ENCODE data around the gene STK4. TPM values are rescaled to one million over a fixed set of nuclear protein-coding genes. Genes with fewer than 3 reads are reported as not detected.

Gene STK4
- total RNA-seq, 1 experiment from 2014 or later: 41.2 TPM

- TF ChIP-seq, protein P1, sequence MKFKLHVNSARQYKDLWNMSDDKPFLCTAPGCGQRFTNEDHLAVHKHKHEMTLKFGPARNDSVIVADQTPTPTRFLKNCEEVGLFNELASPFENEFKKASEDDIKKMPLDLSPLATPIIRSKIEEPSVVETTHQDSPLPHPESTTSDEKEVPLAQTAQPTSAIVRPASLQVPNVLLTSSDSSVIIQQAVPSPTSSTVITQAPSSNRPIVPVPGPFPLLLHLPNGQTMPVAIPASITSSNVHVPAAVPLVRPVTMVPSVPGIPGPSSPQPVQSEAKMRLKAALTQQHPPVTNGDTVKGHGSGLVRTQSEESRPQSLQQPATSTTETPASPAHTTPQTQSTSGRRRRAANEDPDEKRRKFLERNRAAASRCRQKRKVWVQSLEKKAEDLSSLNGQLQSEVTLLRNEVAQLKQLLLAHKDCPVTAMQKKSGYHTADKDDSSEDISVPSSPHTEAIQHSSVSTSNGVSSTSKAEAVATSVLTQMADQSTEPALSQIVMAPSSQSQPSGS (CRISPR knock-in tag; IDR thresholded peaks at IDR 0.05; ENCODE audit: borderline replicate concordance, low read depth): no peak
- TF ChIP-seq MYBL2 (CRISPR knock-in tag; IDR thresholded peaks at IDR 0.05): no peak
- TF ChIP-seq ZNF396 (CRISPR knock-in tag; IDR thresholded peaks at IDR 0.05; ENCODE audit: borderline replicate concordance): no peak
- TF ChIP-seq NFE2L1 (CRISPR knock-in tag; IDR thresholded peaks at IDR 0.05): no peak
- TF ChIP-seq FOXK1 (CRISPR knock-in tag; IDR thresholded peaks at IDR 0.05): no peak
- TF ChIP-seq FOXP1 (CRISPR knock-in tag; IDR thresholded peaks at IDR 0.05; ENCODE audit: borderline replicate concordance): no peak
- no peak for TF ChIP-seq IRF1 (CRISPR knock-in tag; IDR thresholded peaks at IDR 0.05)
Observed at GRCh38 chr20:45038745-45039474, 72.6 kb downstream of the STK4 start (continued).

DNA sequence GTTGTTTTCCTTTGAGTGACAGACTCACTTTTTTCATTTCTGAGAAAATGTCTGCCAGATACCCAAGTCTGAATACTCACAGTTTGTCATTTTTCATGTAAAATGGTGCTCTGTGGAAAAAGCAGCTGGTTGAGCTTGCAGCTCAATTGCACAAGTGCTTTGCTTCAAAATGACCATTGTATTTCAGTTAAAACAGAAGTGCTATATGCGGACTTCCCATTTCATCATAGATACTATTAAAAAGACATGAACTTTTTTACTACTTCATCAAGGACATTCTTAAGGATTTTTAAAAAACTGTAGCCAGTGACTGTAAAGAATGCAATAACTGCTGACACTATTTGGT is 73.1 kb downstream of the STK4 start:
- Mint-ChIP-seq H3K4me3 (no peak overlapping the region), H3K36me3 (peaks cover 27% of the 10 kb centered on the region), H3K9me3 (peaks cover 20% of the 10 kb centered on the region), H3K27me3 (ENCODE audit: low read depth) (no peaks in the 10 kb centered on the region), H3K4me1 (peaks cover 60% of the 10 kb centered on the region), H3K27ac (no peak overlapping the region)
- TF ChIP-seq TCF7 (CRISPR knock-in tag; IDR thresholded peaks at IDR 0.05; ENCODE audit: low read depth) (no peak), ZNF396 (CRISPR knock-in tag; IDR thresholded peaks at IDR 0.05; ENCODE audit: borderline replicate concordance) (no peak), TEAD1 (CRISPR knock-in tag; IDR thresholded peaks at IDR 0.05) (no peak), ELF4 (CRISPR knock-in tag; IDR thresholded peaks at IDR 0.05; ENCODE audit: low read depth) (no peak), FOXP1 (CRISPR knock-in tag; IDR thresholded peaks at IDR 0.05; ENCODE audit: borderline replicate concordance) (no peak), NR2C2 (CRISPR knock-in tag; IDR thresholded peaks at IDR 0.05) (no peak), TEAD4 (CRISPR knock-in tag; IDR thresholded peaks at IDR 0.05) (no peak), RORB (CRISPR knock-in tag; IDR thresholded peaks at IDR 0.05) (no peak), MAX (CRISPR knock-in tag; IDR thresholded peaks at IDR 0.05) (no peak)
- TF ChIP-seq, protein P2, sequence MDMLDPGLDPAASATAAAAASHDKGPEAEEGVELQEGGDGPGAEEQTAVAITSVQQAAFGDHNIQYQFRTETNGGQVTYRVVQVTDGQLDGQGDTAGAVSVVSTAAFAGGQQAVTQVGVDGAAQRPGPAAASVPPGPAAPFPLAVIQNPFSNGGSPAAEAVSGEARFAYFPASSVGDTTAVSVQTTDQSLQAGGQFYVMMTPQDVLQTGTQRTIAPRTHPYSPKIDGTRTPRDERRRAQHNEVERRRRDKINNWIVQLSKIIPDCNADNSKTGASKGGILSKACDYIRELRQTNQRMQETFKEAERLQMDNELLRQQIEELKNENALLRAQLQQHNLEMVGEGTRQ (CRISPR knock-in tag; IDR thresholded peaks at IDR 0.05): no peak
- TF ChIP-seq, protein P3, sequence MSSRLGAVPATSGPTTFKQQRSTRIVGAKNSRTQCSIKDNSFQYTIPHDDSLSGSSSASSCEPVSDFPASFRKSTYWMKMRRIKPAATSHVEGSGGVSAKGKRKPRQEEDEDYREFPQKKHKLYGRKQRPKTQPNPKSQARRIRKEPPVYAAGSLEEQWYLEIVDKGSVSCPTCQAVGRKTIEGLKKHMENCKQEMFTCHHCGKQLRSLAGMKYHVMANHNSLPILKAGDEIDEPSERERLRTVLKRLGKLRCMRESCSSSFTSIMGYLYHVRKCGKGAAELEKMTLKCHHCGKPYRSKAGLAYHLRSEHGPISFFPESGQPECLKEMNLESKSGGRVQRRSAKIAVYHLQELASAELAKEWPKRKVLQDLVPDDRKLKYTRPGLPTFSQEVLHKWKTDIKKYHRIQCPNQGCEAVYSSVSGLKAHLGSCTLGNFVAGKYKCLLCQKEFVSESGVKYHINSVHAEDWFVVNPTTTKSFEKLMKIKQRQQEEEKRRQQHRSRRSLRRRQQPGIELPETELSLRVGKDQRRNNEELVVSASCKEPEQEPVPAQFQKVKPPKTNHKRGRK (CRISPR knock-in tag; IDR thresholded peaks at IDR 0.05; ENCODE audit: borderline replicate concordance): no peak
- DNase-seq (ENCODE audit: low spot score): no peak
- POLR2A ChIA-PET: interaction anchor here (0.5 kb wide), 1 partner anchor 21 kb away, joined by 4 read pairs; no protein-coding TSS in a partner anchor
- no peak for ATAC-seq
- CTCF ChIA-PET: interaction anchor here (1.1 to 1.2 kb wide), 2 partner anchors 56 to 254 kb away, joined by 5 to 6 read pairs; no protein-coding TSS in a partner anchor

DNA sequence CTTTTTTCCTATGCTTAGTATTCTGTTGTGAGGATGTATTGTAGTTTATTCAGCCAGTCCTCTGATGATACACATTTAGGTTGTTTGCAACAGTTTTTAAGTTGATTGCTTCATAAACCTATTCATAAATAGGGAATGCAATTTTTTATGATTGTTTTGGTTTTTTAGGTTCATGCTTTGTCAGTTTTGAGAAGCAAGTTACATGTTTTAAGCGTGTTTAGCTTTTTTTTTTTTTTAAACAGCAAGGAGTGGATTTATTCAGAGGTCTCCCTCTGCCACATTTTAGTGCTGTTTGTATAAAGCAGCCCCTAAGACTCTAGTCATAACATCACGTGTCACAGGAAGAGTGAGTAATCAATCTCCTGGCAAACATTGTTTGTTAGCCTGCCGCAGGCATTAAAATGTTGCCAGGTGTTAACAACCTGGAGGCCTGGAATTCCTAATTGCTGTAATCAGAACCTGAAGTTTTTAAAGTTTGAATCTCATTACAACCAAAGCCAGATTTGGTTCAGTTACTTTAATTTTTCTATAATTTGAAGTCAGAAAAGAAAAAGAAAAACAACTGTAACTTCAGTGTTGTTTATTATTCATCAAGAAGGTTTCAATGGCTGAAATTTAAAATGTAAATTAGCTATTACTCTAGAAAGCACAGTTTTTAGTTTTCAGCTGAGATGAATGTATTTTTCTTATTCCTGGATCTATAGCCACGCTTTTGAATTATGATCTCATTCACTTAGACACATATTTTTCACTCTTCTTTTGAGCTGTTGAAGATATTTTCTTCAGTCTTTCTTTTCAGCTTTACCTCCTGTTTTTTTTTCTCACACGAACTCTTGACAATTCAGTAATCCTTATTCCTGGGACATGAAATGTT is 75.4 kb downstream of the STK4 start:
- CTCF ChIA-PET: interaction anchor here (0.8 to 3.5 kb wide), 5 partner anchors 54 to 188 kb away, joined by 3 to 103 read pairs (median 4); no protein-coding TSS in a partner anchor
- TF ChIP-seq NR3C1 (CRISPR knock-in tag; conservative IDR thresholded peaks at IDR 0.05; ENCODE audit: low read depth) (no peak), IRF1 (CRISPR knock-in tag; IDR thresholded peaks at IDR 0.05) (no peak), MYBL2 (CRISPR knock-in tag; IDR thresholded peaks at IDR 0.05) (no peak), USF1 (CRISPR knock-in tag; IDR thresholded peaks at IDR 0.05) (peak; percentile 55; the same call in 1 of the 2 replicates), ZBTB21 (CRISPR knock-in tag; IDR thresholded peaks at IDR 0.05; ENCODE audit: borderline replicate concordance) (no peak), CBFB (CRISPR knock-in tag; IDR thresholded peaks at IDR 0.05; ENCODE audit: low read depth) (no peak)
- TF ChIP-seq, protein P2 (CRISPR knock-in tag; IDR thresholded peaks at IDR 0.05): peak; percentile 66
- DNase-seq (ENCODE audit: low spot score) (no peak), ATAC-seq (peak; percentile 78)
- Mint-ChIP-seq H3K9me3 (peaks cover 20% of the 10 kb centered on the region), H3K36me3 (peaks cover 27% of the 10 kb centered on the region), H3K27me3 (ENCODE audit: low read depth) (no peaks in the 10 kb centered on the region), H3K4me3 (peak overlapping the region; percentile 54), H3K27ac (peak overlapping the region; percentile 100), H3K4me1 (peaks cover 56% of the 10 kb centered on the region)
- POLR2A ChIA-PET: no interaction called here
